SK-N-SH (cell line): ENCODE measurements around the gene RILPL2. TPM values are rescaled to one million over a fixed set of nuclear protein-coding genes. Genes with fewer than 3 reads are reported as not detected.
"Not testable (repeated sequence)": the region's sequence is repeated elsewhere in the genome, so short reads cannot be mapped to it uniquely, and the experiment has no call there.

Experiments used
- CTCF ChIA-PET: fragments of 300-600, 350-600 bp; formaldehyde crosslinking; extraction: SDS; loops from one replicate; lab custom pipeline; 2021; lab: Yijun Ruan, JAX
- POLR2A ChIA-PET: fragments of 350-600 bp; sonication (Branson Sonifier 250); formaldehyde crosslinking; extraction: SDS; loops from one replicate; lab custom pipeline; 2020; ENCODE audit warnings: antibody characterized with exemption, inconsistent platforms; lab: Yijun Ruan, JAX
- DNase-seq: peaks from one replicate; pipeline ENCODE4 v3.0.0; 2012
- H2AFZ ChIP-seq: fragments of 200-600 bp; sonication (generic); 2 replicates; pipeline ENCODE4 v1.8.1; 2016; ENCODE audit warnings: antibody characterized with exemption, mild to moderate bottlenecking, low read depth
- H3F3A ChIP-seq: fragments of 200-600 bp; sonication (generic); replicated peaks from 2 replicates; pipeline ENCODE3; 2016; ENCODE audit warnings: antibody characterized with exemption, mild to moderate bottlenecking; ENCODE audit not compliant: insufficient read depth
- H3K27ac ChIP-seq, 2 experiments: fragments of 200-500 bp in 1 of 2; fragments of 200-600 bp in 1 of 2; sonication (Bioruptor generic) in 1 of 2; sonication (generic), shearing (Covaris generic) in 1 of 2; 2 replicates each; pipeline versions ENCODE4 v1.5.1 to v1.6.1; 2014 to 2016; ENCODE audit warnings: low read depth in 2 of 2, inconsistent platforms in 1 of 2, low read length in 1 of 2, mild to moderate bottlenecking in 1 of 2, mixed read lengths in 1 of 2
- H3K27me3 ChIP-seq: fragments of 200-600 bp; sonication (generic), shearing (Covaris generic); 2 replicates; pipeline ENCODE4 v1.6.1; 2016; ENCODE audit warnings: mixed run types; ENCODE audit not compliant: insufficient read depth
- H3K36me3 ChIP-seq, 2 experiments: fragments of 200-500 bp in 1 of 2; fragments of 200-600 bp in 1 of 2; sonication (Bioruptor generic) in 1 of 2; sonication (generic) in 1 of 2; replicated peaks in 1 of 2; 2 replicates each; pipeline versions ENCODE3 to v1.5.1; 2014 to 2016; ENCODE audit warnings: low read length in 1 of 2, mild to moderate bottlenecking in 1 of 2; ENCODE audit not compliant: insufficient read depth in 2 of 2, control insufficient read depth in 1 of 2
- H3K4me1 ChIP-seq, 2 experiments: fragments of 200-500 bp in 1 of 2; fragments of 200-600 bp in 1 of 2; sonication (Bioruptor generic) in 1 of 2; sonication (generic), shearing (Covaris generic) in 1 of 2; 2 replicates each; pipeline versions ENCODE4 v1.5.1 to v1.6.1; 2014 to 2016; ENCODE audit warnings: low read depth in 1 of 2, low read length in 1 of 2, mixed run types in 1 of 2; ENCODE audit not compliant: insufficient read depth in 2 of 2, control insufficient read depth in 1 of 2
- H3K4me2 ChIP-seq: fragments of 200-600 bp; sonication (generic), shearing (Covaris generic); 2 replicates; pipeline ENCODE4 v1.6.1; 2017; ENCODE audit warnings: mixed run types
- H3K4me3 ChIP-seq, 2 experiments: fragments of 200-500 bp in 1 of 2; fragments of 200-600 bp in 1 of 2; sonication (Bioruptor generic) in 1 of 2; sonication (generic), shearing (Covaris generic) in 1 of 2; 2 replicates each; pipeline versions ENCODE4 v1.5.1 to v1.8.1; 2014 to 2016; ENCODE audit warnings: low read depth in 2 of 2, inconsistent platforms in 1 of 2, low read length in 1 of 2, mild to moderate bottlenecking in 1 of 2, mixed read lengths in 1 of 2, moderate library complexity in 1 of 2
- H3K79me2 ChIP-seq: fragments of 200-600 bp; sonication (generic); 2 replicates; pipeline ENCODE4 v1.8.1; 2017; ENCODE audit warnings: mild to moderate bottlenecking; ENCODE audit not compliant: insufficient read depth
- H3K9ac ChIP-seq: fragments of 200-600 bp; sonication (generic); 2 replicates; pipeline ENCODE4 v1.6.1; 2017; ENCODE audit warnings: mixed run types
- H3K9me2 ChIP-seq: fragments of 200-600 bp; sonication (generic); 2 replicates; pipeline ENCODE4 v1.6.1; 2017; ENCODE audit warnings: mixed run types
- H3K9me3 ChIP-seq: fragments of 200-600 bp; sonication (generic); 2 replicates; pipeline ENCODE4 v1.6.1; 2017; ENCODE audit warnings: mixed run types, mild to moderate bottlenecking, moderate library complexity
- H4K20me1 ChIP-seq: fragments of 200-600 bp; sonication (generic); 2 replicates; pipeline ENCODE4 v1.6.1; 2017; ENCODE audit warnings: mild to moderate bottlenecking, mixed run types; ENCODE audit not compliant: insufficient read depth
- ELF1 ChIP-seq: IDR thresholded peaks from 2 replicates; pipeline ENCODE4 v1.4.0; 2012
- FOXJ3 ChIP-seq: sonication (generic); formaldehyde crosslinking; IDR thresholded peaks from 2 replicates; pipeline ENCODE4 v1.5.1; 2020; ENCODE audit warnings: mild to moderate bottlenecking, missing genetic modification reagents
- POLR2AphosphoS5 ChIP-seq: IDR thresholded peaks from 2 replicates; pipeline ENCODE4 v1.6.1; 2012; ENCODE audit warnings: low read depth, low read length
- TAF1 ChIP-seq: IDR thresholded peaks from 2 replicates; pipeline ENCODE4 v1.6.1; 2012; ENCODE audit warnings: low read depth, mild to moderate bottlenecking, low read length, moderate library complexity, borderline replicate concordance
- WGBS: methylation state at CpG from one replicate; pipeline ENCODE4 v1.1.6; 2017; ENCODE audit warnings: low lambda C conversion rate; 5-methylcytosine and 5-hydroxymethylcytosine counted together
- polyA plus RNA-seq, 3 experiments: library from polyadenylated mRNA; depleted of rRNA; stranded (reverse); fragments of >200 nt; gene quantifications; 2 replicates each; pipeline ENCODE4 v1.2.3, GENCODE V29; 2012

Gene RILPL2
- polyA plus RNA-seq, 1 of the 3 experiments (the other 2 are of a cell fraction): 5.0 TPM

GRCh38 chr12:123410041-123410412 lies 26.5 kb downstream of the RILPL2 start:
- no peak for TF ChIP-seq POLR2AphosphoS5
- TF ChIP-seq ELF1: no peak
- no peak for TF ChIP-seq TAF1
- no peak for TF ChIP-seq FOXJ3 (CRISPR knock-in tag)
- TF ChIP-seq, all 33 proteins: peak for 0
- no peak for DNase-seq
- Histone ChIP-seq H2AFZ (no peak overlapping the region), H3K27ac (no peak overlapping the region), H3K9me2 (no peaks in the 10 kb centered on the region), H3K9ac (no peak overlapping the region), H3K4me1 (no peaks in the 10 kb centered on the region), H4K20me1 (no peaks in the 10 kb centered on the region), H3K4me3 (no peak overlapping the region), H3K36me3 (peaks cover 0 to 16% of the 10 kb centered on the region in 2 experiments), H3F3A (peaks cover 19% of the 10 kb centered on the region), H3K4me2 (no peak overlapping the region), H3K9me3 (no peaks in the 10 kb centered on the region), H3K79me2 (peaks cover 4% of the 10 kb centered on the region; the same call in 1 of the 2 replicates), H3K27me3 (no peaks in the 10 kb centered on the region)
- POLR2A ChIA-PET: interaction anchor here (0.7 kb wide), 1 partner anchor 179 kb away, joined by 3 read pairs; no protein-coding TSS in a partner anchor
- WGBS: 98% methylated on average over 5 of the region's 5 CpGs
- CTCF ChIA-PET: no interaction called here

GRCh38 chr12:123409284-123410040 lies 27.0 kb downstream of the RILPL2 start:
- CTCF ChIA-PET, H4K20me1 ChIP-seq, H3K4me2 ChIP-seq, H3K9ac ChIP-seq, DNase-seq, H3K27me3 ChIP-seq, H3K9me2 ChIP-seq, H3K4me3 ChIP-seq, H3K79me2 ChIP-seq, H3K4me1 ChIP-seq, H3K9me3 ChIP-seq, H2AFZ ChIP-seq, H3K27ac ChIP-seq: not testable (repeated sequence)
- Histone ChIP-seq H3F3A (peaks cover 19% of the 10 kb centered on the region), H3K36me3 (peaks cover 5 to 19% of the 10 kb centered on the region in 2 experiments)
- POLR2A ChIA-PET: interaction anchor here (0.5 kb wide), 1 partner anchor 86 kb away, joined by 4 read pairs; no protein-coding TSS in a partner anchor
- 96% methylated on average over 11 of the region's 11 CpGs for WGBS

- H3K4me2 ChIP-seq, DNase-seq, CTCF ChIA-PET, H2AFZ ChIP-seq, H3K4me1 ChIP-seq, H3K27me3 ChIP-seq, H3K9me3 ChIP-seq, H3K9me2 ChIP-seq, H3K27ac ChIP-seq, H4K20me1 ChIP-seq, H3K4me3 ChIP-seq, H3K9ac ChIP-seq: not testable (repeated sequence)
- 94% methylated on average over 4 of the region's 7 CpGs for WGBS
- H3K36me3 ChIP-seq: peaks cover 14 to 27% of the 10 kb centered on the region in 2 experiments
- H3F3A ChIP-seq: peaks cover 19% of the 10 kb centered on the region
- peaks cover 13% of the 10 kb centered on the region; the same call in 1 of the 2 replicates for H3K79me2 ChIP-seq
- POLR2A ChIA-PET: interaction anchor here (0.5 kb wide), 1 partner anchor 87 kb away, joined by 4 read pairs; no protein-coding TSS in a partner anchor
Measured at GRCh38 chr12:123408619-123409018, 27.9 kb downstream of the RILPL2 start.

- H3K9me3 ChIP-seq, CTCF ChIA-PET, DNase-seq, H3K4me2 ChIP-seq, H3K27ac ChIP-seq, H4K20me1 ChIP-seq, POLR2A ChIA-PET, H2AFZ ChIP-seq, H3K27me3 ChIP-seq, H3K9me2 ChIP-seq, H3K9ac ChIP-seq, H3K4me1 ChIP-seq, H3K4me3 ChIP-seq: not testable (repeated sequence)
- H3K79me2 ChIP-seq: peaks cover 19% of the 10 kb centered on the region; the same call in 1 of the 2 replicates
- 84% methylated on average over 15 of the region's 15 CpGs for WGBS
- H3K36me3 ChIP-seq: peaks cover 20 to 34% of the 10 kb centered on the region in 2 experiments
- peaks cover 19% of the 10 kb centered on the region for H3F3A ChIP-seq
Measured at GRCh38 chr12:123407934-123408333, 28.6 kb downstream of the RILPL2 start.

- H3K4me2 ChIP-seq, DNase-seq, H4K20me1 ChIP-seq, H3K9me2 ChIP-seq, H3K4me1 ChIP-seq, H3K4me3 ChIP-seq, H2AFZ ChIP-seq, POLR2A ChIA-PET, H3K9ac ChIP-seq, H3K9me3 ChIP-seq, H3K27me3 ChIP-seq, H3K27ac ChIP-seq: not testable (repeated sequence)
- CTCF ChIA-PET: interaction anchor here (0.9 kb wide), 1 partner anchor 10 kb away, joined by 3 read pairs; no protein-coding TSS in a partner anchor
- 99% methylated on average over 15 of the region's 15 CpGs for WGBS
- Histone ChIP-seq H3K36me3 (peaks cover 25 to 36% of the 10 kb centered on the region in 2 experiments), H3F3A (peaks cover 19% of the 10 kb centered on the region), H3K79me2 (peaks cover 23% of the 10 kb centered on the region)
Measured at GRCh38 chr12:123407269-123407668, 29.2 kb downstream of the RILPL2 start.
